GM21367 (cell line): Measurements from ENCODE around the gene SUSD4.

ENCODE experiments used
- ATAC-seq: cut with Tn5 transposase; IDR thresholded peaks from one replicate; pipeline ENCODE4 v1.9.1; 2021; ENCODE audit not compliant: unreplicated experiment

SUSD4 gene

DNA sequence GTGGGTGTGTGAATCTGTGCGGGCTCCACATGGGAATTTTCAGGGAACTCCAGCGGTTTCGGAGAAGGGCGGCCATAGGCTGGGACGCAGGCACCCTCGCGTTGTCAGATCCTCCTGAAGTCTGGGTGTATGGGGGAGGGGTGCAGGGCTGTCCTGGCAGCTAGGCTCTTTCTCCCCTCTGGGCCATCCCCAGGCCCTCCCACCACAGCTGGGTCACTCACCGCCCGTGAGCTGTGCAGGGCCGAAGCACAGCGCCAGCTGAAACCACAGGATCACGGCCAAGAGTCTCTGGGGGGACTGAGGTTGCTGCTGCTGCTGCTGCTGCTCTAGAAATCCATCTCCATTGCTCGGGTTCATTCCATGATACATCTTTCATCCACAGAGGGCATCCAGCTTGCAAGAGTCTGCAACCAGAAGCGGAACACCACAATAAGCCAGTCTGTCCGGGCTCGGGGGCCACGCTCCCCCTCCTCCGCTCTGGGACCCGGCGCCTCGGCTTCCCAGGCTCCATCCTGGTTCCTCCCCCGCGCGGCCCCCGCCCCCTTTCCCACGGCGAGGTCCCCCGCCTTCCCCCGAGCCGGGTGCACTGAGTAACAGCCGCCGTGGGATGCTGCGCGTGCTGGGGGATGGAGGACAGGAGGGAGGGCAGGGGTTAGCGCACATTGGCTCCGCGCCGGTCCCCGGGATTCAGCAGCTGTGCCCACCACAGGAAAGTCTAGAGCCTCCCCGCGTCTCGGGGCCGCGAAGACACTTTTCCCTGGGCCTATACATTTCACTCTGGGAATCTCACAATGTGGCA lies 720 bp downstream of the SUSD4 start:
- no peak for ATAC-seq

DNA sequence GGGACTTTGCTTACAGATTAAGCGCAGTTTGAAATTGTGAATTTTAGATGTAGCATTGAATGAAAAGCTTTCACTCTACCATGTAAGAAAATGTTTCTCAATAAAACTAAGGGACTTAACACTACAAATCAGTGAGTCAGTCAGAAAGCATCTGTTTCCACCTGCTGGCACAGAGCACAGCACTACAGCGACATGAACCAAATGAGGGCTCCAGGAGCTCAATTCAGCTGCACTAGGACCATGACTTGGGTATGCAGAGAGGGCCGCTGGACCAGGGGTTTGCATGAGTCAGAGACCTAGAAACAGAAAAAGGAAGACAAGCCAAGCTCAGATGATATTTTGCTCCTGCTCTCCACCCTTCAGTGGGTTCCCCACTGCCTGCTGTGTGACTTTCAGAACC lies 5.2 kb downstream of the SUSD4 start:
- no peak for ATAC-seq

DNA sequence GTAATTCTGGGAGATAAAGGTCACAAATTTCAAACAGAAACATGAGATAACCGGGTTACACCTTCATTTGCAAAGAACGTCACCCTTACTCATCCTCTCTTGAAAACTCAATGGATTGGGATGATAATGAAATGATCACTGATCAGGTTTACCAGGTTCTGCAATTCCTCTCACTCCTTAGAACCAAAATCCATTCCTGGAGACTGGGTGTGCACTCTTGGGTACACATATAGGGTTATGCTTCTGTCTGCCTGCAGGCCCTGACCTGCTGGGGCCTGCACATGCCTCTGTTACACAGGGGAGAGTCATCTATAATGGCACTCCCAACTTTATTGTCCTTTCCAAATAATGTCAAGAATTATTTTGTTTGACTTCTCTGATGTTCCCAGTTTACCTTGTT lies 8.3 kb downstream of the SUSD4 start:
- ATAC-seq: no peak

DNA sequence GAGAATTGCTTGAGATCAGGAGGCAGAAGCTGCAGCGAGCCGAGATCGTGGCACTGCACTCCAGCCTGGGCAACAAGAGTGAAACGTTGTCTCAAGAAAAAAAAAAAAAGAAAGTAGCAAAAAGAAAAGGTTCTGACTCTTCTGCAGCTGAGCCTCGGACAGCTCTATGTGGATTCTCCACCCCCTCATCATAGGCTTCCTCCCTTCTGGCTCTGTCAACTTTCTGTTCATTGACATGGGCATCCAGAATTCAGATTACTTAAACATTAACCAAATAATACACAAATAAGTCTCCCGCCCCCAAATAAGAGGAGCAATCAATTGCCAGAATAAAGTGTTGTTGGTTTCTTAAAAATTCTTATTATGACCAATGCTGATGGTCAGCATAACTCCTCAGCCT lies 10.0 kb downstream of the SUSD4 start:
- no peak for ATAC-seq

DNA sequence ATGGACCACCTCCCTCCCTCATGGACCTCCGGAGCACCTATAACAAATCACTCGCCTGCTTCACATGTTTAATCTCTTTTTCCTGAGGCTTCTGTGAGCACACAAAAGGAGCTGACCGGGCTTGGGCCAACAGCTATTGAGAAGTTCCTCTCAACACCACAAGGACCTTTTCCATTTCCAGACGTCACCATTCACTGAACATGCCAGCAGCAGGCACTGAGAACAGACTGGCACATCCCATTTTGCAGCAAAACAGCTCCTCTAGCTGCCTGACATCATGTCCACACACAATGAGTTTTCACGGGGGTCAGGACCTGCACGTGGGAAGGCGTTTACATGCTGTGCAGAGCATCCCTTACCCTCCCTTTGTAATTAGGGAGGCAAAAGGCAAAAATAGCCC lies 11.0 kb downstream of the SUSD4 start:
- no peak for ATAC-seq

DNA sequence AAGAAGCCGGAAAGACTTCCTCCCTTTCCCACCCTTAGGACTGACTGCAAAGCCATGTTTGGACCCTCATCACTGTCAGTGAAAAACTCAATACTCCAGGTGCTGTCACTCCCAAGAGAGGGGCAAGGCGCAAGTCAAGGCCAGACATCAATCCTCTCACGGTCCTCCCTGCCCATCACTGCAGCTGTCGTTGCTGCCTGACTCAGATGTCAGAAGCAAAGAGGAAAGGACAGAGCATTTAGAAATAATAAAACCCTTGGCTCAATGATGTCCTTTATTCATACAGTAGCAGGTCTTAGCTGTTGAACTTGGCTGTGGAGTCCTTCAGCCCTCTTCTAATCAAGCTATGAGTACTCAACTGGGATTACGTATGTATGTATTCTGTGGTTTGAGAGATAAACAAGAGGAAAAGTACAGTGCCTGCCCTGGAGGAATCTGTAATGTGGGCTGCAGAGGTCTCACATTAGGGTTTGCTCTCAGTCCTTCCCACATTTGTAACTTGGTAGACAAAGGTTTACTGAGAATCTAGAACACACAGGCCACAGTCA lies 13.5 kb downstream of the SUSD4 start:
- no peak for ATAC-seq

DNA sequence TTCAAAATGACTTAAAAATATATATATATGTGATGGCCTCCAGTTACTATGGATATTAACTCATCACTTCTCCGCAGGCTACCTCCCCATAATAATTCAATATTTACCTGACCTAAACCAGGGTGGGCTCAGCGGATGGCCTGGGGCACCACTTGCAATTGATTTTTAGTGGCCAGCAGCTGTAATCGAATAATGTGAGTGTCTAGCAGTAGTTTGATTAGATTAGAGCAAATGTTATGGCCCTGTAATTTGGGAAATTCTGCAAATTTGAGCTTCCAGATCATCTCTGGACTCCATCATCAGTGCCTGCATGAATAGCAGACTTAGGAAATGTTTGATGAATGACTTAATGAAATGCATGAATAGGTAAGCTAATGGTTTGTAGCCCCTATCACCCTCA lies 14.7 kb downstream of the SUSD4 start:
- ATAC-seq: no peak

DNA sequence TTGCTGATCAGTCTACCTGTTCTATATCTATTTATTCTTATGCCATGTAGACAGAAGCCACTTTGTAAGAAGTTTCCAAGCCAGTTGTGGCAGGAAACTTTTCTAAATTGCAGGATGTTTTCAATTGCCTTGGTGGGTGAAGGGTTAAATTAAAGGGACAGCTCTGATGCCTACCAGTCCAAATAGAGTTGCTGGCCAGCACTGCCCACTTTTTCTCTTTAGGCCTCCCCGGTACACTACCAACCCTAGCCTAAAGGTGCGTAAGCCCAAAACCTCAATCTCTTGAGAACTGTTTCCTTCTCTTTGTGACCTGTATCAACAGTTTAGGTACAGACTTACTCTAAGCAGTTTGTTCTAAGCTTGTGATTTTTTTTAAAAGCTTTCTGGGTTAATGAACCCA lies 15.5 kb downstream of the SUSD4 start:
- ATAC-seq: no peak

DNA sequence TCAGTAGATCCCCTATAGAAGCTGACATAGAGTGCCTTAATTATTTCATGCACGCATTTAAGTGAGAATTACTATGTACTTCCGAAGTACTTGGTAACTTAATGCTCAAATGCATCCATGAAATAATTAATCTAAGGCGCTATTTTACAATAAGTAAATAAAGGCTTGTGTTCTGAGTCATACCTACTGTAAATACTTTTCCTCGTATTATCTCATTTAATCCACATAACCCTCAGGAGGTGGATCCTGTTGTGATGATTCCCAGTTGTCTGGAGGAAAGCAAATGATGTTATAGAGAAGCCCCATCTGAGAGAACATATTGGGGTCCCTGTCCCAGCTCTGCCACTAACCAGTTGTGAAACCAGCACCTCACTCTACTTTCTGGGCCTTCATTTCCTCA lies 16.4 kb downstream of the SUSD4 start:
- ATAC-seq: no peak

DNA sequence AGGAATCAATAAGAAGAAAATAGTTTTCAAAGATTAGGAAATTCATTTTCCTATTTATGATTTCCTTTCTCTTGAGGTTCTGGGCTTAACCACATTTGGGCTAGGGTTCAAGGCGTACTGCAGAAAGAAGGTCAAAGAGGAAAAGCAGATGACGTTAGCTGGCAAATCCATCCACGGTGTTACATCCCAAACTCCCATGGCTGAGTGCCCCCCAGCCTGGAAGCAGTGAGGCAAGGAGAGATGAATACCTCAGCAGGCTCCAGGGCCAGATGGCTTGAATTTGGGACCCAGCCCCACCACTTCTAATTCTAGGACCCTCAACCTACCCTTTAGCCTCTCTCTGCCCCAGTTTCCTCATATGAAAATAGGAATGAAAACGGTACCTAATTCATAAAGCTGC lies 17.7 kb downstream of the SUSD4 start:
- no peak for ATAC-seq

DNA sequence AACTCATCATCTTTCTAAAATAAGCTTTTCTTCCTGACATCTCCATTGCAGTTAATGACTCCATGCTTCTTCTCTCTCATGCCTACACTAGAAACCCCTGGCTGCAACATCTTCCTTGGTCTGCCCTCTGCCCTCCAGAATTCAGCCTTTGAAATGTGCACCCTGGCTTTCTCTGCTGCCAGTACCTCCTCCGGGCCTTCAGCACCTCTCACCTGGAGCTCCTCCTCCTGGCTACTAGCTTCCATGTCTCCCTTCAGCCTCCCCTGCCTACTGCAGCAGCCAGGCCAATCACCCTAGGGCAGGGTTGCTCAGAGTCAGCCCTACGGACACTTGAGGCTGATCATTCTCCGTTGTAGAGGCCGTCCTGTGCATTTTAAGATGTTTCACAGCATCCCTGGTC lies 18.3 kb downstream of the SUSD4 start:
- ATAC-seq: no peak

DNA sequence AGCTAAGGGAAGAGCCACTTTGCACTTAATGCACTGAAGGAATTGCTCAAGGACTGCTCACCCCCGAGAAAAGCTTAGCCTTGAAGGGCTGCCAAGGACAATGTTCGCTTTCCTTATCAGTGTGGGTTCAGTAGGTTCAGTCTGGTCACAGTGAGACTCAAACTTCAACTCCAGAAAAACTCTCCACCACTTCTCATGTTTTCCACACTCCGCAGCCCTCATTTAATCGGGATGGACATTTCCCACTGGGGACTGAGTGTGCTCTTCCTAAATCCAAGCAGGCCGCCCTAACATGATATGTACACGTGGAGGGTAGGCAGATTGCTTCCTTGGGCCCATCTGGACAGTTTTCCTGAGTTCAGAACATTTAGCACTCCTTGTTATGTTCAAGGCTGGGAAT lies 19.5 kb downstream of the SUSD4 start:
- no peak for ATAC-seq

DNA sequence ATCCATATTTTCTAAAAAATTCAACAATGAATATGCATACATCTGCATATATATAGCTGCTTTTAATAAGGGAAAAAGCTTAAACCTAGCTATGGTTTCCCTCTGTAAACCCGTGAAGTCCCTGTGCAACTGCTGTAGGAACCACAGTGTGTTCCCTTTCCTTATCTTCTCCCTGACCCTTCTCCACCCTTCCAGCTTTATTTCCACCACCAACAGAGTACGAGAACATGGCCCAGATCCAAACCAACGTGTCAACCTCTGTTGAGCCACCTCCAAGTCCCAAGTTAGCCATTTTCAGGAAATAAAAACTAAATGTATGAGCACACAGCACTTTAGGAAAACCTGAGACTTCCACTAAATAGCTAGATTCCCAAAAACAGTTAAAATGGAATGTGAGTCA lies 20.3 kb downstream of the SUSD4 start:
- no peak for ATAC-seq

DNA sequence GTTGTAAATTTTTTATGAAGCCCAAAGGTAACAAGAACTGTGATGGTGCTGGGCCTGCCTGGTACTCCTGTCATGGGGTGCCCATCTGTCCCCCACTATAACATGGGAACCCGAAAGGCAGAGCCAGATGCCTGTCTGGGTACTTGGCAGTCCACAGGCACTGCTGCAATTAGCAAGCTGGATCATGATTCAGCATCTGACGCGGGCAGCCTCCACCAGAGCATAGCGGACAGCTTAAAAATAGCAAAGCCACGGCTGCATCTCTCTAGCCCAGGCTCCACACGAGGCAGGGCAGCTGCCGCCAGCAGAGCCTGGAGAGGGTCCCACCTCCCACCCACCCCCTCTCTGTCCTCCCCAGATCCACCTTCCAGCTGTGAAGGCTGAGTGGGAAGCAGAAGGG lies 22.9 kb downstream of the SUSD4 start:
- ATAC-seq: no peak

DNA sequence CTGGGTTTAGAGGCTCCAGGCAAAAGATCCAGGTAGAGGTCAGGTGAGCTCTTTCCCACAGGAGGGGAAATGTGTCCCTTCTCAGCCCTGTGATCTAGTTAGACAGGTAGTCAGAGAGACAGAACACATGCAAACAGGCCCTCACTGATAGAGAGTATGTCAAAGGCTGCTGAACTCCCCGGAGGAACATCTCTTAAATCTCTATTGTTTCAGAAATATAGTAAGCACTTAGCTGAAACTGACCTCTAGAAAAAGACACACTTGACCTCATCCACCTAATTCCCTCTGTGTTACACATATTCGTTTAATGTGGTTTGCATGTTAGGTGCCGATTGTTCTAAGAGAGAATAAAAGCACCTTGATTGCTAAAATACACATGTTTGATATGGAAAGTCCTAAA lies 23.3 kb downstream of the SUSD4 start:
- ATAC-seq: no peak

DNA sequence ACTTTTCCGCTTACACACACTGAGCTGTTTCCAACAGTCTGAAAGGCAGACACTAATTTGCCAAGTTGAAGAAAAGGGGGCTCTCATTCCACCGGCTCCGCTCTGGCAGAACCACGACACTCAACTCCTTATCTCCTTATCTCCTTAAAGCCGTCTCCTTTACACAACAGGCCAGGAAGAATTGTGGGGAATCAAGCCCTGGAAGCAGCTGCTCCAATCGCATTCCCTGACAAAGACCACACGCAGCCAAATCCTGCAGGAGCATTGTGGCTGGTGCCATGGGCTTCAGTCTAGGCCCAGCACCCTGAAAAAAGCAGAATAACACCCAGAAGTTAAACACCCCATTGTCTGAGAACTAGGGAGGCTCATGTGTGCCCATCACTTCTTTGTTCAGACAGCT lies 24.1 kb downstream of the SUSD4 start:
- no peak for ATAC-seq

DNA sequence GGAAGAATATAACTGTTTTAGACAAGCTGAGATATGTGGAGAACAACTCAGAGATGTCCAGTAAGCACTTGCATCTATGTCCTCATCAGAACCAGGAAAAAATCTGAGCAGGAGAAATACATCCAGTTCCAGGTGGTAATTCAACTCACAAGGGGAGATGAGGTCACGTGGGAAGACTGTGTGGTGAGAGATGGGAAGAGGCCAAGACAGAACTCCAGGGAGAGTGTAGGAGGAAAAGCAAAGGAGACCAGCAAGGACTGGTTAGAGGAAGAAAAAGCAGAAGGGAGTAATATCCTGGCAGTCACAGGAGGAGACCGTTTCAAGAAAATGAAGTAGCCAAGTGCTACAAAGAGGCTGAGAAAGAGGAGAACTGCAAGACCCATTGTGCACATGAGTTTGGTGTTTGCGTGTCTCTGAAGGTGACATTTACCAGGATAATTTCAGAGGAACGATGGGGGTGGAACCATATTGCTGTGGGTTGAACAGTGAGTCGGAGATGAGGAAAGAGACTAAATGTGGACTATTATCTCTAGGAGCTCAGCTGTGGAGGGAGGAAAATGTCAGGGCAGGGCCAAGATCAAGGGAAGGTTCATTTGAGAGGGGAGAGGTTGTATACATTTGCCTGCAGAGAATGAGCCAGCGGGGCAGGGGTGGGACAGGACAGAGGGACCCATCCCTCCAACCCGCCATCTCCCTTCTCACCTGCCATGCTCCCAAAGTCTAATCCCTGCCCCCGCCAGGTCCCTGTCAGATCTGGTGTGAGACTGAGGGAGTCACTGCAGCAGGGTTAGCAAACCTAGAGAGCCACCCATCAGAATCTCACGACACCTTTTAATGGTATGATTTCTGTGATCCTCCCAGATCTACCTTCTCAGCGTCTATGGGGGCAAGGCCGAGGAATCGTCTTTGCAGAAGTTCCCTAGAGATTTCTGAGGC lies 24.9 kb downstream of the SUSD4 start:
- no peak for ATAC-seq

DNA sequence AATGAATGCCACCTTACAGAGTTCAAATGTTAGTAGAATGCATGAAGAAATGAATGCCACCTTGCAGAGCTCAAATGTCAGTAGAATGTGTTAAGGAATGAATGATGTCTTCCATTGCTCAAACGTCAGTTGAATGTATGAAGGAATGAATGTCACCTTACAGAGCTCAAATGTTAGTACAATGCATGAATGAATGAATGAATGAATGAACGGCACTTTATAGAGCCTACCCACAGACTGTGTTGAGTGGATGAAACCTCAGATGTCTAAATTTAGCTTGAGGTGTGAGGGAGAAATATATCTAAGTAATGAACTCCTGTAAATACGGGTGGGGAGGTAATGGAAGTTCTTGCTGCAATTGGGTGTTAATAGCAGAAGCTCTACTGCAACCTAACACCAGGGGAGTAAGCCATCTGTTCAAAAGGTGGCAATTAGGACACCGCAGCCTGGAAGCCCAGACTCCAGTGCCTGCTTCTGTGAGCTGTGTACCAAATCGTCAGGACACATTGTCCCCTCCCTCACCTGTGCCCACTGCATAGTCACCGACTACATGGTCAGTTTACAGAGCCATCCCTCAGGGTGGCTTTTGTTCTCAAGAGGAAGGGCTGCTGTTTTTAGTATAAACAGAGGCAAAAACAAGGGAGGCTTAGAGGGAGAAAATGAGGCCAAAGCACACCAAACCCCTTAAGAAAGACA lies 26.7 kb downstream of the SUSD4 start:
- ATAC-seq: no peak

DNA sequence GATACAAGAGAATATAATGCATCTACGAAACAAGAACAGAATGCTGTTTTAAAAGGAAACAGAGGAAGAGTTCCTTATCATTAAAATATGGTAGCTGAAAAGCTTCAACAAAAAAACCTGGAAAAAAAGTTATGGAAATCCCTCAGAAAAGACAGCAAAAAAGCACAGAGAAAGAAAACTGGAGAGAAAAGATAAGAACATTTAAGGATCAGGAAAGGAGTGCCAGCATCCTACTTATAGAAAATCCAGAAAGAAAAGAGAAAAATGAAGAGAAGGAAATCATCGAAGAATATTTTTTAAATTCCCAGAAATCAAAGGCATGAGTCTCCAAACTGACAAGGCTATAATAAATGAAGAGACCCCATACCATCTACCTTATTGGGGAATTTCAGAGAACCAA lies 29.8 kb downstream of the SUSD4 start:
- ATAC-seq: no peak

DNA sequence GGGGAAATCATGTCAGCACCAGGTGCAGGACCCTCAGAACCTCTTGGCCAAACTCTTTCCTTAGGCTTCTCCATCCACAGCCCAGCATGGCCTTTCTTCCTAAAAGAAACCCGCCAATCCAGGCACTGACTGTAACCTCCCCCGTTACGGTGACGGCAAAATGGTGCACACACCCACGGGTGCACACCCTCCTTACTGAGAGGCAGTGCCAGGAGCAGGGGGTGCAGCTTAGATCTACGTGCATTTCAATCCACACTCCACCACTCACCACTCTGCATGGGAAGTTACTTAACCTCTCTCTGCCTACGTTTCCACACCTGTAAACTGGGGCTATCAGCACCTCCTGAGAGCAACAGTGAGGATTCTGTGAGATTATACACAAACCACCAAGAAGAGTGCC lies 31.0 kb downstream of the SUSD4 start:
- no peak for ATAC-seq

DNA sequence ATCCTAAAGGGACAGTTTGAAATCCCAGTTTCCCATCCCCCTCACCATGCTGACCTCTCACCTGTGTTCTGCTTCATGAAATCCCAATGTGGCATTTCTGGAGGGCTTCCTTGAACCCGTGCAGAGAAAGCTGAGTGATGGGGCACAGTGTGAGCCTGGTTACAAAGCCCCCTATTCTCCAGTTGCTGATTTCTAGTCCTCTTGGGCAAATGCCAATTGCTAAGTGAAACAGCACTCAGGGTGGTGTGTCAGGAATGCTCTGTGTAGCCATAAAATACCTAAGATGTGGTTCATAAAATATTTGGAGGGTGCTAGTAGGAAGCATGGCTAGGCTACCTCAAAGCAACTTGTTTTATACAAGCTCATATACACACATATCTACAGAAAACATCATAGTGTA lies 32.0 kb downstream of the SUSD4 start:
- ATAC-seq: no peak
